Cortex of kidney (tissue), 1 donor: Measurements from ENCODE around the gene LYZ.

Experiments used
- DNase-seq: peaks from one replicate; lab custom pipeline; 2025; lab: John Stamatoyannopoulos, UW

LYZ gene

DNA sequence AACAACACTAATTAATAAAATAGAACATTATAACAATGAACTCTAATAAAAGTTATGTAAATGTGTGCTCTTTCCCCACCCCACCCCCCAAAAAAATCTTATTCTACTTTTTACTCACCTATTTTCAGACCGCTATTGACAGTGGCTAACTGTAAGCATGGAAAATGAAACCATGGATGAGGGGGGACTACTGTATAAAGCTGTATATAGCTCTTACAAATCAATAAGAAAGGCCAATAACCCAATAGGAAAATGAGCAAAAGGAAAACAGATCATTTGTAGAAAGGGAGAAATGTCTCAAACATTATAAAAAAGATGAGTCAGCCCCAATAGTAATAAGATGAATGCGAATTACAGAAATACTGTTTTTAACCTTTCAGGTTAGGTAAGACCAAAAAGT is 38.7 kb downstream of the LYZ start:
- no peak for DNase-seq

GRCh38 chr12:69388371-69388770 is 40.2 kb downstream of the LYZ start:
- DNase-seq, result no peak

DNA sequence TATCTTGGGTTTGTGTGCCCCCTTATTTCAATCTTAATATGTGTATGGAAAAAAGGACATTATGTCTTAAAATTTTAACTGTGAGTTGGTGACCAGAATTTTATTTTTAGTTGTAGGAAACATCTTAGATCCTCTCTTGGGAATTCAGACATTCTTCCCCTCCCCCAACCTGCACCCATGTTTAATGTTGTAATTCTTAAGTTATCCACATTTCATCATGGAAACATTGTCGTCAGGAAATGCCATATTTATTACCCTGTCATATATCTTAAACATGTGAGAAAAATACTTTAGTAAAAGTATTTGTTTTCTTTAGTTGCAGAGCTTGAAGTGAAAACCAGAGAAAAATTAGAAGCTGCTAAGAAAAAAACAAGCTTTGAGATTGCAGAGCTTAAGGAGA is 41.6 kb downstream of the LYZ start:
- DNase-seq, result no peak

DNA sequence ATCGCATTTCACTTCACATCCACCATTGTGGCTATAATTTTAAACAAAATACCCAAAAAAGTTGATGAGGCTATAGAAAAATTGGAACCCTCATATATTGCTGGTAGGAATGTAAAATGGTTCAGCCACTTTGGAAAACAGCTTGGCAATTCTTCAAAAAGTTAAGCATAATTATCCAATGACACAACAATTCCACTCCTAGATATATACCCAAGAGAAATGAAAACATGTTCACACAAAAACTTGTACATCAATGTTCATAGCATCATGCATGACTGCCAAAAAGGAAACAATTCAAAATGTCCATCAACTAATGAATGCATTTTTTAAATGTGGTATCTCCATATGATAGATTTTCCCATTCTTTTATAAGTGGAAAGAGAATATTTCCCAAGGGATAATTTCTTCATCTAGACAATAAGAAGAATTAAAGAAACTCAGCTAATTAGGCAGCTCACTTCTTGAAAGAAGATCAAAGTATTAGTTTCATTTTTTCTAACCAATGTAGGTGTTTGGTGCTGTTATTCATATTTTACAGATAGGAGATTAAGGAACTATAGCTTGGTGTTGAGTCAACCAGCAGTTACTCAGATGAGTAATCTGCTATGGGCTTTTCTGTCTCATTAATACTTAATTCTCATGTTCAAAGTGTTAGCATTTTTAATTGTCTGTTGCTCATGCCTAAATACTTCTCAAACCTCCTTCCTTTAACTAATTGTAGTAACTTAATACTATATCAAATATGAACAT is 44.2 kb downstream of the LYZ start:
- no peak for DNase-seq

DNA sequence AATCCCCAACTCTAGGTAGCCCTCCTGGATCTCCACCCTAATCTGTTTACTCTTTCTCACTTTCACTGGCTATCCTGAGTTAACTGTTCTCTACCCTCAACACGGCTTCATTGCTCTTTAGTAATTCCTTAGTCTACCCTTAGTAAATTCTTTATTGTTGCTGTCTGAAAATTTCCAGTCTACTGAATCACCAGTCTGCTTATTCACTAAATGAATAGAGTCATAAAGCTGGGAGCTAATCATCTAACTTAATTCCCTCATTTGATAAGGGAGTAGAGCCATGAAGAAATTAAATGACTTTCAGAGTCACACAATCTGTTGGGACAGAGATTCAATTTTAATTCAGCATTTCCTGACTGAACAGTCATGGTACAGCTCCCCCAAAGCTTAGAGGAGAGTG is 47.9 kb downstream of the LYZ start:
- DNase-seq, result no peak

DNA sequence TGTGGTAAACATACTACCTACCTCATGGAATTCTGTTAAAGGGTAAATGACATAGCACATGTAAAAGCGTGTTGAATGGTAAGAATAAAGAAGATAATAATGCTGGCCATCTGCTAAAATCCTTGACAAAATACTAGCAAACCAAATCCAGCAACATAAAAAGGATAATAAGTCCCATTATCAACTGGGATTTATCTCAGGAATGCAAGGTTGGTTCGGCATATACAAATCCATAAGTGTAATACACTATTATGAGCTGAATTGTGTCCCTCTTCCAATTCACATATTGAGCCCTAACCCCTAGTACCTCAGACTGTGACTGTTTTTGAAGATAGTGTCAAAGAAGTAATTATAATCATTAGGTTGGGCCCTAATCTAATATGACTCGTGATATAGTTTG is 48.8 kb downstream of the LYZ start:
- no peak for DNase-seq

- no peak for DNase-seq
Observed at GRCh38 chr12:69397978-69398377, 49.8 kb downstream of the LYZ start.

- no peak for DNase-seq
Observed at GRCh38 chr12:69401940-69402339, 53.8 kb downstream of the LYZ start.
